Measurements from ENCODE around the gene OLFM1.

DNA sequence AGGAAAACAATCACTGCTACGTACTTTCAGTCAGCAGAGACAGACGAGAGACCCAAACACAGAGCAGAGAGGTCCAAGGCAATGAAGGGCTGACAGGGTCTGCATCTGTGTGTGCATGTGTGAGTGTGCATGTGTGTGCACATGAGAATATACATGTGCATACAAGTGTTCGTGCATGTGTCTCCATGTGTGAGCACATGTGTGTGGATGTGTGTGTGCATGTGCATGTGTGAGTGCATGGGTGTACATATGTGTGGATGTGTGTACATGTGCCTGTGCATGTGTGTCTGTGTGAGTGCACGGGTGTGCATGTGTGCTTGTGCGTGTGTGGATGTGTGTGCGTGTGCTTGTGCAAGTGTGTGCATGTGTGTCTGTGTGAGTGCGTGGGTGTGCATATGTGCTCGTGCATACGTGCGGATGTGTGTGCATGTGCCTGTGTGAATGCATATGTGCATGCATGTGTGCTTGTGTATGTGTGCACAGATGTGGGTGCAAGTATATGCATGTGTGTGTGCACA, 82.3 kb downstream of the OLFM1 start:
- TF ChIP-seq EZH2phosphoT487 (IDR thresholded peaks at IDR 0.05; ENCODE audit: borderline replicate concordance, low read length), result no peak
- TF ChIP-seq, protein P1, sequence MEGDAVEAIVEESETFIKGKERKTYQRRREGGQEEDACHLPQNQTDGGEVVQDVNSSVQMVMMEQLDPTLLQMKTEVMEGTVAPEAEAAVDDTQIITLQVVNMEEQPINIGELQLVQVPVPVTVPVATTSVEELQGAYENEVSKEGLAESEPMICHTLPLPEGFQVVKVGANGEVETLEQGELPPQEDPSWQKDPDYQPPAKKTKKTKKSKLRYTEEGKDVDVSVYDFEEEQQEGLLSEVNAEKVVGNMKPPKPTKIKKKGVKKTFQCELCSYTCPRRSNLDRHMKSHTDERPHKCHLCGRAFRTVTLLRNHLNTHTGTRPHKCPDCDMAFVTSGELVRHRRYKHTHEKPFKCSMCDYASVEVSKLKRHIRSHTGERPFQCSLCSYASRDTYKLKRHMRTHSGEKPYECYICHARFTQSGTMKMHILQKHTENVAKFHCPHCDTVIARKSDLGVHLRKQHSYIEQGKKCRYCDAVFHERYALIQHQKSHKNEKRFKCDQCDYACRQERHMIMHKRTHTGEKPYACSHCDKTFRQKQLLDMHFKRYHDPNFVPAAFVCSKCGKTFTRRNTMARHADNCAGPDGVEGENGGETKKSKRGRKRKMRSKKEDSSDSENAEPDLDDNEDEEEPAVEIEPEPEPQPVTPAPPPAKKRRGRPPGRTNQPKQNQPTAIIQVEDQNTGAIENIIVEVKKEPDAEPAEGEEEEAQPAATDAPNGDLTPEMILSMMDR (conservative IDR thresholded peaks at IDR 0.05; ENCODE audit: low read depth, low read length), result no peak

All from PC-3 (cell line).